Neural progenitor cell (in vitro differentiated cells): ENCODE measurements around the gene PA2G4. TPM values are rescaled to one million over a fixed set of nuclear protein-coding genes. Genes with fewer than 3 reads are reported as not detected.
A peak's percentile ranks its signal among the peaks of the same experiment; 100 is the strongest.
"Not testable (repeated sequence)": the region's sequence is repeated elsewhere in the genome, so short reads cannot be mapped to it uniquely, and the experiment has no call there.

ENCODE experiments used
- DNase-seq: peaks from one replicate; pipeline ENCODE4 v3.0.0-alpha.2; 2016; ENCODE audit warnings: low spot score
- H2AFZ ChIP-seq: fragments of 200-600 bp; sonication (generic); replicated peaks from 2 replicates; pipeline ENCODE4 v1.6.1; 2016; ENCODE audit warnings: antibody characterized with exemption
- H3F3A ChIP-seq: fragments of 200-600 bp; sonication (generic); 2 replicates; pipeline ENCODE4 v1.6.1; 2016; ENCODE audit warnings: antibody characterized with exemption, low read depth
- H3K27ac ChIP-seq: fragments of 200-600 bp; sonication (generic); 2 replicates; pipeline ENCODE4 v1.5.1; 2016; ENCODE audit warnings: mild to moderate bottlenecking
- H3K27me3 ChIP-seq: fragments of 200-600 bp; sonication (generic); 2 replicates; pipeline ENCODE4 v1.6.1; 2016; ENCODE audit warnings: mild to moderate bottlenecking, moderate library complexity
- H3K36me3 ChIP-seq: fragments of 200-600 bp; sonication (generic); 2 replicates; pipeline ENCODE4 v1.5.1; 2016
- H3K4me1 ChIP-seq: fragments of 200-600 bp; sonication (generic); 2 replicates; pipeline ENCODE4 v1.6.1; 2016; ENCODE audit warnings: mixed run types
- H3K4me2 ChIP-seq: fragments of 200-600 bp; sonication (generic); 2 replicates; pipeline ENCODE4 v1.6.1; 2016
- H3K4me3 ChIP-seq: fragments of 200-600 bp; sonication (generic); 2 replicates; pipeline ENCODE4 v1.5.1; 2016
- H3K79me2 ChIP-seq: fragments of 200-600 bp; sonication (generic); 2 replicates; pipeline ENCODE4 v1.6.1; 2016; ENCODE audit warnings: low read depth
- H3K9ac ChIP-seq: fragments of 200-600 bp; sonication (generic); 2 replicates; pipeline ENCODE4 v1.6.1; 2016
- H3K9me3 ChIP-seq: fragments of 200-600 bp; sonication (generic); 2 replicates; pipeline ENCODE4 v1.5.1; 2016; ENCODE audit warnings: low read depth
- H4K20me1 ChIP-seq: fragments of 200-600 bp; sonication (generic); 2 replicates; pipeline ENCODE4 v1.6.1; 2016; ENCODE audit warnings: low read depth
- H3K27ac Mint-ChIP-seq: 3 replicates; pipeline ENCODE4 v1.8.0; 2021; ENCODE audit warnings: mixed read lengths
- H3K27me3 Mint-ChIP-seq: 2 replicates; pipeline ENCODE4 v1.8.0; 2022; ENCODE audit warnings: low read depth, mild to moderate bottlenecking, inconsistent platforms, moderate library complexity, mixed read lengths; ENCODE audit not compliant: insufficient read depth
- H3K36me3 Mint-ChIP-seq: 3 replicates; pipeline ENCODE4 v1.8.0; 2021; ENCODE audit warnings: mixed read lengths
- H3K4me1 Mint-ChIP-seq: 3 replicates; pipeline ENCODE4 v1.8.0; 2021; ENCODE audit warnings: mixed read lengths
- H3K4me3 Mint-ChIP-seq: 3 replicates; pipeline ENCODE4 v1.8.0; 2021; ENCODE audit warnings: mild to moderate bottlenecking, moderate library complexity, mixed read lengths
- H3K9me3 Mint-ChIP-seq: 3 replicates; pipeline ENCODE4 v1.8.0; 2020; ENCODE audit warnings: mixed read lengths
- CTCF ChIP-seq: fragments of 200-600 bp; sonication (generic); IDR thresholded peaks from 2 replicates; pipeline ENCODE4 v1.5.1; 2017; ENCODE audit warnings: antibody characterized with exemption, mild to moderate bottlenecking
- EZH2 ChIP-seq: fragments of 200-600 bp; sonication (generic); IDR thresholded peaks from 2 replicates; pipeline ENCODE4 v1.6.1; 2017; ENCODE audit warnings: antibody characterized with exemption, mild to moderate bottlenecking, moderate library complexity
- EZH2phosphoT487 ChIP-seq: fragments of 200-600 bp; sonication (generic); IDR thresholded peaks from 2 replicates; pipeline ENCODE4 v1.6.1; 2017; ENCODE audit warnings: antibody characterized with exemption
- total RNA-seq: library from RNA; depleted of rRNA; stranded (reverse); fragments of >200 nt; gene quantifications from 2 replicates; pipeline ENCODE4 v1.2.3, GENCODE V29; 2015; ENCODE audit warnings: low replicate concordance

PA2G4 gene
- total RNA-seq, 1 donor from 2014 or later = 242 TPM

DNA sequence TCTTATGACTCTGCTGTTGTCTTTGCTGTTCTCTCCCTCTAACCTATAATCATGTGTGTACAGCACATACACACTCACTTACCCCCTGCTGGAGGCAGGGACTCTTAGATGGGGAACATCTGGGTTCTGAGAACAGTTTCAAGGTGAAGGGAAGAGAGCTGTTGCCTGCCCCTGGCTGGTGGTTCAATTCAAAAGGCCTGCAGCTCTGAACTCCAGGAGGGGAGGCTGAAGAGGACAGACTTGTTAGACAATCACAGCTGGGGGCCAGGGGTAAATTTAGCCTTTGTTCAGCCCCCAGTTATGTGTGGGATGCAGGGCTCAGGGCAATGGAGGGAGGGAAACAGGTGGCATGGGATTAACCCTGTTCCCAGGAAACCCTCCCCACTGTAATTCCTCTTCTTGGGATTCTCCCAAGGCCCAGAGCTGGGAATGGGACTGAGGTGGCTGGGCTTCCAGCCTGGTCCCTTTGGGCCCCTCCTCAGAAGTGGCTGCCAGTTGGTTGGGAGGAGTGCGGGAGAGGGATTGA, 50.0 kb downstream of the PA2G4 start:
- DNase-seq = no peak
- Histone ChIP-seq H3K27me3 (no peaks in the 10 kb centered on the region), H4K20me1 (peaks cover 9% of the 10 kb centered on the region), H3K4me1 (peaks cover 19% of the 10 kb centered on the region), H3F3A (peaks cover 48% of the 10 kb centered on the region), H3K9ac (no peak overlapping the region), H3K4me2 (peak overlapping the region; percentile 97), H2AFZ (no peak overlapping the region), H3K9me3 (no peaks in the 10 kb centered on the region), H3K4me3 (no peak overlapping the region), H3K79me2 (peaks cover 31% of the 10 kb centered on the region), H3K27ac (no peak overlapping the region), H3K36me3 (no peaks in the 10 kb centered on the region)
- Mint-ChIP-seq H3K9me3 (no peaks in the 10 kb centered on the region), H3K36me3 (peaks cover 18% of the 10 kb centered on the region), H3K4me1 (peaks cover 46% of the 10 kb centered on the region), H3K4me3 (peak overlapping the region; percentile 97), H3K27me3 (peaks cover 26% of the 10 kb centered on the region), H3K27ac (peak overlapping the region; percentile 44)
- TF ChIP-seq EZH2phosphoT487 (no peak), EZH2 (no peak), CTCF (no peak)

DNA sequence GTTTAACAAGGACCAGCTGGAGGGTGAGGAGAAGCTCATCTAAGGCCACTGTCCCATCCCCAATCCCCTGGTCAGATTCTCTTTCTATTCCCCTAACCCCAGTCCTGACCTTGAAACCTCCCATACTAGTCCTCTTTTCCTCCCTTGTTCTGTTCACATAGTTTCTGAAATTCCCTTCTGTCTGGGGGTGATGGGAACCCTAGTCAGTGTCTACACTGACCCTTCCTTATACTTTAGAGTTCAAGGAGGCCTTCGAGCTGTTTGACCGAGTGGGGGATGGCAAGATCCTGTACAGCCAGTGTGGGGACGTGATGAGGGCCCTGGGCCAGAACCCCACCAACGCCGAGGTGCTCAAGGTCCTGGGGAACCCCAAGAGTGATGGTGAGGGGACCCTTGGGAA, 50.5 kb downstream of the PA2G4 start:
- Histone ChIP-seq H3K9ac (no peak overlapping the region), H4K20me1 (peaks cover 14% of the 10 kb centered on the region), H2AFZ (no peak overlapping the region), H3F3A (peaks cover 53% of the 10 kb centered on the region), H3K27ac (no peak overlapping the region), H3K4me3 (no peak overlapping the region), H3K4me2 (no peak overlapping the region), H3K27me3 (no peaks in the 10 kb centered on the region), H3K36me3 (no peaks in the 10 kb centered on the region), H3K4me1 (peaks cover 23% of the 10 kb centered on the region), H3K9me3 (no peaks in the 10 kb centered on the region), H3K79me2 (peaks cover 36% of the 10 kb centered on the region)
- no peak for DNase-seq
- peak overlapping the region; percentile 58 for H3K4me3 Mint-ChIP-seq
- peaks cover 27% of the 10 kb centered on the region for H3K27me3 Mint-ChIP-seq
- no peaks in the 10 kb centered on the region for H3K9me3 Mint-ChIP-seq
- TF ChIP-seq EZH2 (no peak), EZH2phosphoT487 (no peak), CTCF (no peak)
- peaks cover 51% of the 10 kb centered on the region for H3K4me1 Mint-ChIP-seq
- peak overlapping the region; percentile 70 for H3K27ac Mint-ChIP-seq
- peaks cover 23% of the 10 kb centered on the region for H3K36me3 Mint-ChIP-seq

- H3K27ac Mint-ChIP-seq = peak overlapping the region; percentile 70
- Histone ChIP-seq H3K27ac (no peak overlapping the region), H3K4me3 (no peak overlapping the region), H3F3A (peaks cover 58% of the 10 kb centered on the region), H3K4me2 (no peak overlapping the region), H4K20me1 (peaks cover 19% of the 10 kb centered on the region), H3K9ac (no peak overlapping the region), H3K79me2 (peaks cover 41% of the 10 kb centered on the region), H2AFZ (no peak overlapping the region), H3K4me1 (peaks cover 29% of the 10 kb centered on the region), H3K27me3 (no peaks in the 10 kb centered on the region), H3K36me3 (no peaks in the 10 kb centered on the region), H3K9me3 (no peaks in the 10 kb centered on the region)
- peaks cover 56% of the 10 kb centered on the region for H3K4me1 Mint-ChIP-seq
- H3K27me3 Mint-ChIP-seq = peaks cover 27% of the 10 kb centered on the region
- DNase-seq = no peak
- no peaks in the 10 kb centered on the region for H3K9me3 Mint-ChIP-seq
- TF ChIP-seq CTCF (no peak), EZH2 (no peak), EZH2phosphoT487 (no peak)
- peaks cover 29% of the 10 kb centered on the region for H3K36me3 Mint-ChIP-seq
- peak overlapping the region; percentile 58 for H3K4me3 Mint-ChIP-seq
These were observed 51.0 kb downstream of the PA2G4 start for GRCh38 chr12:56155256-56155845.

- H3K9ac ChIP-seq, H3K36me3 ChIP-seq, H2AFZ ChIP-seq, DNase-seq, H3K9me3 ChIP-seq, H3K9me3 Mint-ChIP-seq, H3K27me3 ChIP-seq: not testable (repeated sequence)
- Histone ChIP-seq H4K20me1 (peaks cover 32% of the 10 kb centered on the region), H3K27ac (peak overlapping the region; percentile 89), H3K4me3 (peak overlapping the region; percentile 73), H3K4me1 (peaks cover 38% of the 10 kb centered on the region), H3K79me2 (peaks cover 45% of the 10 kb centered on the region), H3F3A (peaks cover 61% of the 10 kb centered on the region), H3K4me2 (peak overlapping the region; percentile 90)
- peaks cover 38% of the 10 kb centered on the region for H3K36me3 Mint-ChIP-seq
- peak overlapping the region; percentile 99 for H3K4me3 Mint-ChIP-seq
- H3K27me3 Mint-ChIP-seq = peaks cover 27% of the 10 kb centered on the region
- peaks cover 62% of the 10 kb centered on the region for H3K4me1 Mint-ChIP-seq
- peak overlapping the region; percentile 97 for H3K27ac Mint-ChIP-seq
These were observed 52.3 kb downstream of the PA2G4 start for GRCh38 chr12:56156464-56157200.
